Ammon's horn (tissue), 1 donor: ENCODE measurements around the gene UNG.

Experiments used
- DNase-seq: peaks from one replicate; pipeline ENCODE4 v3.0.0-alpha.2; 2016; ENCODE audit warnings: low spot score

The UNG gene

DNA sequence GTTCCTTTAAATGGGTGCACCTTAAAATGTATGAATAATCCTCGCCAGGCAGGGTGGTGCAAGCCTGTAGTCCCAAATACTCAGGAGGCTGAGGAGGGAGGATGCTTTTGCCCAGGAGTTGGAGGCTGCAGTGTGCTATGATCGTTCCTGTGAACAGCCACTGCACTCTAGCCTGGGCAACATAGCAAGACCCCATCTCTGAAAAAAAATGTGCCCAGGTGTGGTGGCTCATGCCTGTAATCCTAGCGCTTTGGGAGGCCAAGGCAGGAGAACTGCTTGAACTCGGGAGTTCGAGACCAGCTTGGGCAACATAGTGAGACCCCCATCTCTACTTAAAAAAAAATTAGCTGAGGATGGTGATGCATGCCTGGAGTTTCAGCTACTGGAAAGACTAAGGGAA is 58.6 kb downstream of the UNG start:
- no peak for DNase-seq

DNA sequence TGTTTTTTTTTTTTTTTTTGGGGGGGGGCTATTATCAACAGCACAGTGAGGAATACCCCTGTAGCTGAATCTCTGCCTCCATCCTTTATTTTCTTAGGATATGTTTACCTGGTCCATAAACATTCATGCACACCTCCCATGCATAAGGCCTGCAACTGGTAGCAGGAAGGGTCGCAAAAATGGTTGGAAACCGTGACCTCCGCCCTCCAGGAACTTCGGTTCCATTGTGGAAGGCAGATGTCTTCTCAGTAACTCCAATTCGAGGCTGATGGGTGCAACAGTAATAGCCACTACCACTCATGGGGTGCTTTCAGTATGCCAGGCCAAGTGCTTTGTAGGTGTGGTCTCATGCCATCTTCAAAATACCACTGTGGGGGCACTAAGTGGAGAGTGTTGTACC is 59.2 kb downstream of the UNG start:
- DNase-seq, result no peak

- no peak for DNase-seq
These were observed 60.6 kb downstream of the UNG start for GRCh38 chr12:109157986-109158385.

GRCh38 chr12:109160433-109160832 is 63.0 kb downstream of the UNG start:
- no peak for DNase-seq
